BLaER1 treated with 17β-estradiol and CSF1 and Interleukin-3, amounts not matched to agents 10 nM and 100 nM (cell line): Measurements from ENCODE around the gene STAMBPL1.

Experiments
- H3K27ac ChIP-seq, 11 experiments: shearing (Covaris generic); formaldehyde crosslinking; 2 replicates each; pipeline ENCODE4 v1.8.1; 2022
- H3K27me3 ChIP-seq, 11 experiments: shearing (Covaris generic); formaldehyde crosslinking; 2 replicates each; pipeline ENCODE4 v1.8.1; 2022
- H3K36me3 ChIP-seq, 11 experiments: shearing (Covaris generic); formaldehyde crosslinking; 2 replicates each; pipeline ENCODE4 v1.8.1; 2022
- H3K4me1 ChIP-seq, 10 experiments: shearing (Covaris generic); formaldehyde crosslinking; 2 replicates each; pipeline ENCODE4 v1.8.1; 2022
- H3K4me2 ChIP-seq, 11 experiments: shearing (Covaris generic); formaldehyde crosslinking; 2 replicates each; pipeline ENCODE4 v1.8.1; 2022
- H3K4me3 ChIP-seq, 10 experiments: shearing (Covaris generic); formaldehyde crosslinking; 2 replicates each; pipeline ENCODE4 v1.8.1; 2022
- H3K9ac ChIP-seq, 11 experiments: shearing (Covaris generic); formaldehyde crosslinking; 2 replicates each; pipeline ENCODE4 v1.8.1; 2022
- H3K9me3 ChIP-seq, 11 experiments: shearing (Covaris generic); formaldehyde crosslinking; replicated peaks in 1 of 11; 2 replicates each; pipeline ENCODE4 v1.8.1; 2022
- H4K20me1 ChIP-seq, 11 experiments: shearing (Covaris generic); formaldehyde crosslinking; 2 replicates each; pipeline ENCODE4 v1.8.1; 2022
- Cebpa-rat ChIP-seq, 11 experiments: shearing (Covaris generic); IDR thresholded peaks; 2 replicates each; pipeline ENCODE4 v1.8.1; 2022

Gene STAMBPL1

GRCh38 chr10:88906921-88907320, 26.9 kb downstream of the STAMBPL1 start:
- H3K4me3 ChIP-seq = no peak overlapping the region
- no peak overlapping the region for H3K4me2 ChIP-seq
- no peaks in the 10 kb centered on the region for H3K9me3 ChIP-seq
- no peak overlapping the region for H3K27ac ChIP-seq
- H3K9ac ChIP-seq = no peak overlapping the region
- H3K27me3 ChIP-seq = no peaks in the 10 kb centered on the region
- H3K4me1 ChIP-seq = peaks cover 0 to 31% (median 9%) of the 10 kb centered on the region in 10 experiments; a peak in 16 of 20 replicates
- peaks cover 0 to 45% (median 16%) of the 10 kb centered on the region in 11 experiments; a peak in 15 of 22 replicates for H3K36me3 ChIP-seq
- no peaks in the 10 kb centered on the region for H4K20me1 ChIP-seq
- no peak for TF ChIP-seq Cebpa-rat (IDR thresholded peaks at IDR 0.05)

- no peak overlapping the region for H3K4me2 ChIP-seq
- H3K27me3 ChIP-seq = no peaks in the 10 kb centered on the region
- no peaks in the 10 kb centered on the region for H3K9me3 ChIP-seq
- no peak overlapping the region for H3K4me3 ChIP-seq
- peaks cover 0 to 19% (median 0%) of the 10 kb centered on the region in 10 experiments; a peak in 6 of 20 replicates for H3K4me1 ChIP-seq
- H3K27ac ChIP-seq = no peak overlapping the region
- peaks cover 0 to 39% (median 14%) of the 10 kb centered on the region in 11 experiments; a peak in 13 of 22 replicates for H3K36me3 ChIP-seq
- no peaks in the 10 kb centered on the region for H4K20me1 ChIP-seq
- no peak for TF ChIP-seq Cebpa-rat (IDR thresholded peaks at IDR 0.05)
- no peak overlapping the region for H3K9ac ChIP-seq
Observed at GRCh38 chr10:88908194-88908593, 28.1 kb downstream of the STAMBPL1 start.

GRCh38 chr10:88911116-88911515, 31.1 kb downstream of the STAMBPL1 start:
- Histone ChIP-seq H3K27ac (no peak overlapping the region), H4K20me1 (no peaks in the 10 kb centered on the region), H3K4me1 (no peaks in the 10 kb centered on the region), H3K9me3 (no peaks in the 10 kb centered on the region), H3K36me3 (peaks cover 0 to 15% (median 7%) of the 10 kb centered on the region in 11 experiments; a peak in 9 of 22 replicates), H3K4me2 (no peak overlapping the region), H3K4me3 (no peak overlapping the region), H3K9ac (no peak overlapping the region), H3K27me3 (no peaks in the 10 kb centered on the region)
- TF ChIP-seq Cebpa-rat (IDR thresholded peaks at IDR 0.05) = no peak

- Histone ChIP-seq H3K9ac (no peak overlapping the region), H3K4me3 (no peak overlapping the region), H3K4me2 (no peak overlapping the region), H3K4me1 (no peaks in the 10 kb centered on the region), H3K27ac (no peak overlapping the region), H3K27me3 (no peaks in the 10 kb centered on the region), H3K9me3 (no peaks in the 10 kb centered on the region), H3K36me3 (peaks cover 0 to 12% (median 3%) of the 10 kb centered on the region in 11 experiments; a peak in 8 of 22 replicates), H4K20me1 (no peaks in the 10 kb centered on the region)
- TF ChIP-seq Cebpa-rat (IDR thresholded peaks at IDR 0.05) = no peak
Observed at GRCh38 chr10:88911851-88912250, 31.8 kb downstream of the STAMBPL1 start.

GRCh38 chr10:88913127-88913526, 33.1 kb downstream of the STAMBPL1 start:
- no peak overlapping the region for H3K9ac ChIP-seq
- H3K36me3 ChIP-seq = peaks cover 0 to 7% (median 0%) of the 10 kb centered on the region in 11 experiments; a peak in 5 of 22 replicates

GRCh38 chr10:88913788-88914187, 33.7 kb downstream of the STAMBPL1 start:
- Histone ChIP-seq H3K4me3 (no peak overlapping the region), H3K9ac (no peak overlapping the region), H3K4me2 (no peak overlapping the region), H3K27me3 (no peaks in the 10 kb centered on the region), H3K36me3 (peaks cover 0 to 5% (median 0%) of the 10 kb centered on the region in 11 experiments; a peak in 4 of 22 replicates), H3K9me3 (no peaks in the 10 kb centered on the region), H4K20me1 (no peaks in the 10 kb centered on the region), H3K4me1 (no peaks in the 10 kb centered on the region), H3K27ac (no peak overlapping the region)
- TF ChIP-seq Cebpa-rat (IDR thresholded peaks at IDR 0.05) = no peak

More at GRCh38 chr10:88913127-88913526, 33.1 kb downstream of the STAMBPL1 start:
- H4K20me1 ChIP-seq = no peaks in the 10 kb centered on the region
- H3K4me2 ChIP-seq = no peak overlapping the region
- H3K9me3 ChIP-seq = no peaks in the 10 kb centered on the region
- TF ChIP-seq Cebpa-rat (IDR thresholded peaks at IDR 0.05) = no peak
- H3K27ac ChIP-seq = no peak overlapping the region
- H3K4me3 ChIP-seq = no peak overlapping the region
- no peaks in the 10 kb centered on the region for H3K4me1 ChIP-seq
- no peaks in the 10 kb centered on the region for H3K27me3 ChIP-seq

GRCh38 chr10:88915781-88916180, 35.7 kb downstream of the STAMBPL1 start:
- H3K9ac ChIP-seq = no peak overlapping the region

GRCh38 chr10:88916231-88916630, 36.2 kb downstream of the STAMBPL1 start:
- H3K4me1 ChIP-seq = no peaks in the 10 kb centered on the region
- no peaks in the 10 kb centered on the region for H4K20me1 ChIP-seq
- no peaks in the 10 kb centered on the region for H3K27me3 ChIP-seq
- no peak overlapping the region for H3K9ac ChIP-seq
- TF ChIP-seq Cebpa-rat (IDR thresholded peaks at IDR 0.05) = no peak
- H3K4me2 ChIP-seq = no peak overlapping the region
- H3K4me3 ChIP-seq = no peak overlapping the region
- no peak overlapping the region for H3K27ac ChIP-seq
- no peaks in the 10 kb centered on the region for H3K9me3 ChIP-seq
- peaks cover 0 to 5% (median 0%) of the 10 kb centered on the region in 11 experiments; a peak in 3 of 22 replicates for H3K36me3 ChIP-seq

More at GRCh38 chr10:88915781-88916180, 35.7 kb downstream of the STAMBPL1 start:
- Histone ChIP-seq H3K9me3 (no peaks in the 10 kb centered on the region), H3K27me3 (no peaks in the 10 kb centered on the region), H4K20me1 (no peaks in the 10 kb centered on the region), H3K4me3 (no peak overlapping the region), H3K4me2 (no peak overlapping the region), H3K27ac (no peak overlapping the region), H3K4me1 (no peaks in the 10 kb centered on the region), H3K36me3 (peaks cover 0 to 5% (median 0%) of the 10 kb centered on the region in 11 experiments; a peak in 3 of 22 replicates)
- TF ChIP-seq Cebpa-rat (IDR thresholded peaks at IDR 0.05) = no peak

- Histone ChIP-seq H4K20me1 (no peaks in the 10 kb centered on the region), H3K4me3 (no peak overlapping the region), H3K27me3 (no peaks in the 10 kb centered on the region), H3K4me2 (no peak overlapping the region), H3K9me3 (no peaks in the 10 kb centered on the region), H3K36me3 (peaks cover 0 to 9% (median 0%) of the 10 kb centered on the region in 11 experiments; a peak in 2 of 22 replicates), H3K9ac (no peak overlapping the region), H3K4me1 (no peaks in the 10 kb centered on the region), H3K27ac (no peak overlapping the region)
- TF ChIP-seq Cebpa-rat (IDR thresholded peaks at IDR 0.05) = no peak
Observed at GRCh38 chr10:88916986-88917385, 36.9 kb downstream of the STAMBPL1 start.

- Histone ChIP-seq H3K27ac (no peak overlapping the region), H3K4me1 (no peaks in the 10 kb centered on the region), H3K9ac (no peak overlapping the region), H3K4me2 (no peak overlapping the region), H3K9me3 (no peaks in the 10 kb centered on the region), H3K4me3 (no peak overlapping the region), H3K36me3 (peaks cover 0 to 4% (median 0%) of the 10 kb centered on the region in 11 experiments; a peak in 1 of 22 replicates), H3K27me3 (no peaks in the 10 kb centered on the region), H4K20me1 (no peaks in the 10 kb centered on the region)
- no peak for TF ChIP-seq Cebpa-rat (IDR thresholded peaks at IDR 0.05)
Observed at GRCh38 chr10:88918191-88918905, 38.3 kb downstream of the STAMBPL1 start.
